Heart left ventricle (tissue), 16 donors: ENCODE measurements around the gene PPP3R1. TPM values are rescaled to one million over a fixed set of nuclear protein-coding genes. Genes with fewer than 3 reads are reported as not detected.
A peak's percentile ranks its signal among the peaks of the same experiment; 100 is the strongest.

Experiments
- ATAC-seq, 4 donors: fragments of 200-7000 bp; cut with Tn5 transposase; one replicate each; pipeline ENCODE4 v1.9.1; 2020 to 2022; ENCODE audit warnings: moderate library complexity in 4 of 4, mild to moderate bottlenecking in 3 of 4, moderate number of reproducible peaks in 1 of 4
- DNase-seq, 5 donors: peaks; one replicate each; pipeline ENCODE4 v3.0.0-alpha.2; 2020
- H3K27ac ChIP-seq, 12 donors: fragments of 200-600 bp; sonication (generic) in 4 of 12; one replicate each; pipeline versions ENCODE4 v1.5.0 to v1.8.0; 2016 to 2022; ENCODE audit warnings: mild to moderate bottlenecking in 2 of 12
- H3K27me3 ChIP-seq, 9 donors: fragments of 200-600 bp; sonication (generic) in 2 of 9; one replicate each; pipeline versions ENCODE4 v1.5.1 to v1.8.0; 2016 to 2022; ENCODE audit warnings: mild to moderate bottlenecking in 3 of 9
- H3K36me3 ChIP-seq, 9 donors: fragments of 200-600 bp; sonication (generic) in 2 of 9; one replicate each; pipeline versions ENCODE4 v1.5.0 to v1.8.0; 2018 to 2022; ENCODE audit warnings: mild to moderate bottlenecking in 2 of 9
- H3K4me1 ChIP-seq, 12 donors: fragments of 200-600 bp; sonication (generic) in 4 of 12; one replicate each; pipeline versions ENCODE4 v1.5.0 to v1.8.0; 2016 to 2022; ENCODE audit warnings: mild to moderate bottlenecking in 3 of 12
- H3K4me3 ChIP-seq, 12 donors: fragments of 200-600 bp; sonication (generic) in 4 of 12; one replicate each; pipeline versions ENCODE4 v1.5.0 to v1.8.0; 2017 to 2022; ENCODE audit warnings: mild to moderate bottlenecking in 9 of 12, moderate library complexity in 4 of 12
- H3K9me3 ChIP-seq, 12 donors: fragments of 200-600 bp; sonication (generic) in 4 of 12; one replicate each; pipeline versions ENCODE4 v1.5.0 to v1.8.0; 2016 to 2022; ENCODE audit warnings: mild to moderate bottlenecking in 1 of 12
- POLR2A ChIP-seq, 2 donors: fragments of 450-650 bp; IDR thresholded peaks; one replicate each; pipeline ENCODE4 v1.6.1; 2017; ENCODE audit warnings: antibody characterized with exemption in 2 of 2, mild to moderate bottlenecking in 2 of 2, moderate library complexity in 2 of 2
- WGBS, 4 donors: extraction: QIAGEN DNeasy Blood & Tissue Kit in 2 of 4; methylation state at CpG; one replicate each; pipeline versions ENCODE4 v1.1.5 to v1.1.7; 2013 to 2018; 5-methylcytosine and 5-hydroxymethylcytosine counted together
- intact Hi-C, 10 donors: fragments of 100-400 bp; cut with DNase I; formaldehyde crosslinking; loops; one replicate each; pipeline versions ENCODE4 v1.11.1 to v1.14.2; 2022
- polyA plus RNA-seq, 2 donors: library from polyadenylated mRNA; stranded (reverse); fragments of 200-250 nt; gene quantifications; one replicate each; pipeline ENCODE4 v1.2.3, GENCODE V29; 2013
- total RNA-seq, 9 donors: library from RNA; depleted of rRNA in 2 of 9; stranded (reverse); fragments of >200 nt in 2 of 9; fragmentation: NEBNext Ultra II Directional in 3 of 9; extraction: Animal tissue kit (Norgen Biotek cat#: 25700) in 3 of 9; gene quantifications; one replicate each; pipeline versions ENCODE4 v1.1.0 to v1.2.4, GENCODE V29; 2016 to 2023
- TF ChIP-seq, protein P1 (sequence below), 12 donors: fragments of 200-600 bp; sonication (generic) in 4 of 12; IDR thresholded peaks; one replicate each; pipeline versions ENCODE4 v1.5.0 to v1.8.0; 2018 to 2022; ENCODE audit warnings: antibody characterized with exemption in 12 of 12, mild to moderate bottlenecking in 5 of 12
- donor health status: ischemic (EF 13 %, LVEDD 7.1; RV severe dilation, severe dysfunction).
- donor health status: healthy with polysubstance abuse.
- donor health status: DM: no; HTN: yes; CAD: no.
- donor health status: DM: no; HTN: no; CAD: no.
- donor health status: ischemic (EF 25% LVEDD 6.9; RV normal size, moderate dysfunction).
- donor health status: ischemic (EF 25% LVEDD 5.7; RV mildly dilated, moderate dysfunction).
- donor health status: healthy.
- donor health status: DM: yes; HTN: yes; CAD: no.
- donor health status: ischemic (EF 35%, LVEDD 5.7; RV mildly dilated, moderate dysfunction).
- donor health status: nonischemic (EF 11% LVEDD 7.7; RV severe dilation, severe dysfunction).
- donor health status: DM: yes; HTN: yes; CAD: no.
- donor health status: PGD.
- donor health status: ischemic (EF 29% LVEDD 5.4; RV normal size, mild dysfunction).
- donor health status: nonischemic (EF 23%, LVEDD 6.1; RV moderate dilation, normal function).

Gene PPP3R1
- total and polyA plus RNA-seq, 11 donors = 13.4 to 50.9 (median 35.1) TPM

GRCh38 chr2:68225119-68225632 is 27.2 kb downstream of the PPP3R1 start:
- no peaks in the 10 kb centered on the region for H3K27me3 ChIP-seq
- peaks cover 0 to 12% (median 0%) of the 10 kb centered on the region in 12 donors for H3K9me3 ChIP-seq
- WGBS, 4 donors = 3 to 15% (median 10%) methylated on average over 2 of the region's 2 CpGs
- ATAC-seq (peak; percentile 52 to 83 (median 79)), DNase-seq (peak in 3 of 5 donors; percentile 8 to 41 (median 20))
- TF ChIP-seq, protein P1, sequence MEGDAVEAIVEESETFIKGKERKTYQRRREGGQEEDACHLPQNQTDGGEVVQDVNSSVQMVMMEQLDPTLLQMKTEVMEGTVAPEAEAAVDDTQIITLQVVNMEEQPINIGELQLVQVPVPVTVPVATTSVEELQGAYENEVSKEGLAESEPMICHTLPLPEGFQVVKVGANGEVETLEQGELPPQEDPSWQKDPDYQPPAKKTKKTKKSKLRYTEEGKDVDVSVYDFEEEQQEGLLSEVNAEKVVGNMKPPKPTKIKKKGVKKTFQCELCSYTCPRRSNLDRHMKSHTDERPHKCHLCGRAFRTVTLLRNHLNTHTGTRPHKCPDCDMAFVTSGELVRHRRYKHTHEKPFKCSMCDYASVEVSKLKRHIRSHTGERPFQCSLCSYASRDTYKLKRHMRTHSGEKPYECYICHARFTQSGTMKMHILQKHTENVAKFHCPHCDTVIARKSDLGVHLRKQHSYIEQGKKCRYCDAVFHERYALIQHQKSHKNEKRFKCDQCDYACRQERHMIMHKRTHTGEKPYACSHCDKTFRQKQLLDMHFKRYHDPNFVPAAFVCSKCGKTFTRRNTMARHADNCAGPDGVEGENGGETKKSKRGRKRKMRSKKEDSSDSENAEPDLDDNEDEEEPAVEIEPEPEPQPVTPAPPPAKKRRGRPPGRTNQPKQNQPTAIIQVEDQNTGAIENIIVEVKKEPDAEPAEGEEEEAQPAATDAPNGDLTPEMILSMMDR (IDR thresholded peaks at IDR 0.05) = peak in 7 of 12 donors; percentile 8 to 44 (median 20)
- no peak for TF ChIP-seq POLR2A (IDR thresholded peaks at IDR 0.05)
- no peaks in the 10 kb centered on the region for H3K36me3 ChIP-seq
- H3K4me1 ChIP-seq = peaks cover 0 to 86% (median 49%) of the 10 kb centered on the region in 12 donors
- no peak overlapping the region for H3K4me3 ChIP-seq
- H3K27ac ChIP-seq = peak overlapping the region in 3 of 12 donors; percentile 13 to 22 (median 21)
- intact Hi-C loops = no loop called here

DNA sequence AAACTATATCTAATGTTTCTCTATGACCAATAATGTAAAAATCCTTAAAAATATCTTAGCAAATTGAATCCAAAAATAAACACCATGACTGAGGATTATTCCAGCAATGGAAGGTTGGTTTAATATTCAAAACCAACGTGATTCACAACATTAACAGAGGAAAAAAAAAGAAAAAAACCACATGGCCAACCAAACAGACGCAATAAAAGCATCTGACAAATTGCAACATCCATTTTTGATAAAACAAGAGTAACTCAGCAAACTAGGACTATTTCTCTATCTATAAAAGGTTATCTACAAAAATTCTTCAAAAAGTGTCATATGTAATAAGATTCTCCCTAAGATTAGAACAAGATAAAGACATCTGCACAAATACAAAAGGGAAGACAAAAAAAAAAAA is 28.9 kb downstream of the PPP3R1 start:
- Histone ChIP-seq H3K27me3 (no peaks in the 10 kb centered on the region), H3K27ac (no peak overlapping the region), H3K9me3 (peaks cover 0 to 12% (median 0%) of the 10 kb centered on the region in 12 donors), H3K36me3 (no peaks in the 10 kb centered on the region), H3K4me3 (no peak overlapping the region), H3K4me1 (peaks cover 0 to 85% (median 45%) of the 10 kb centered on the region in 12 donors)
- no peak for TF ChIP-seq POLR2A (IDR thresholded peaks at IDR 0.05)
- TF ChIP-seq, protein P1 (IDR thresholded peaks at IDR 0.05) = no peak
- DNase-seq (no peak), ATAC-seq (no peak)
- intact Hi-C loops = no loop called here
- WGBS, 4 donors = 55 to 67% (median 62%) methylated on average over 2 of the region's 2 CpGs

DNA sequence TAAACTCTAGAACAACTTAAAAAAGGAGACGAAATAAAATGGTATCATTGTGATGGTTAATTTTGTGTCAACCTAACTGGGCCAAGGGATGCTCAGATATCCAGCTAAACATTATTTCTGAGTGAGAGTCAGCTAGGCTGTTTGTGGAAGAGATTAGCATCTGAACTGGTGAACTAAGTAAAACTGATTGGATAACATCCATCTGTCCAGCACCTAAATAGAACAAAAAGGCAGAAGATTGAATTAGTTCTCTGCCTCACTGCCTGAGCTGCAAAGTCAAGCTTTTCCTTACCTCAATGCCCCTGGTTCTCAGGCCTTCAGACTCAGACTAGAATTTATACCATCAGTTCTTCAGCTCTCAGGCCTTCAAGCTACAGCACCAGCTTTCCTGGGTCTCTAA is 30.0 kb downstream of the PPP3R1 start:
- TF ChIP-seq, protein P1 (IDR thresholded peaks at IDR 0.05) = no peak
- no peak for TF ChIP-seq POLR2A (IDR thresholded peaks at IDR 0.05)
- no peaks in the 10 kb centered on the region for H3K27me3 ChIP-seq
- ATAC-seq = no peak
- H3K9me3 ChIP-seq = peaks cover 0 to 12% (median 0%) of the 10 kb centered on the region in 12 donors
- intact Hi-C loops = no loop called here
- DNase-seq = no peak
- H3K36me3 ChIP-seq = no peaks in the 10 kb centered on the region
- no peak overlapping the region for H3K4me3 ChIP-seq
- WGBS, 4 donors = 91 to 96% (median 95%) methylated on average over 1 of the region's 1 CpG
- peaks cover 0 to 85% (median 47%) of the 10 kb centered on the region in 12 donors for H3K4me1 ChIP-seq
- H3K27ac ChIP-seq = no peak overlapping the region

- H3K4me1 ChIP-seq = peaks cover 0 to 75% (median 42%) of the 10 kb centered on the region in 12 donors
Observed at GRCh38 chr2:68218343-68218901, 33.9 kb downstream of the PPP3R1 start.

More at GRCh38 chr2:68218343-68218901, 33.9 kb downstream of the PPP3R1 start:
- no peaks in the 10 kb centered on the region for H3K27me3 ChIP-seq
- H3K9me3 ChIP-seq = peaks cover 0 to 12% (median 0%) of the 10 kb centered on the region in 12 donors
- H3K36me3 ChIP-seq = peaks cover 0 to 19% (median 7%) of the 10 kb centered on the region in 9 donors
- H3K27ac ChIP-seq = no peak overlapping the region
- DNase-seq (no peak), ATAC-seq (no peak)
- TF ChIP-seq POLR2A (IDR thresholded peaks at IDR 0.05) = no peak
- TF ChIP-seq, protein P1 (IDR thresholded peaks at IDR 0.05) = no peak
- H3K4me3 ChIP-seq = no peak overlapping the region
- intact Hi-C loops = no loop called here
- 17 to 30% (median 22%) methylated on average over 1 of the region's 1 CpG for WGBS, 4 donors
